ENCODE results near the gene NEXN.

DNA sequence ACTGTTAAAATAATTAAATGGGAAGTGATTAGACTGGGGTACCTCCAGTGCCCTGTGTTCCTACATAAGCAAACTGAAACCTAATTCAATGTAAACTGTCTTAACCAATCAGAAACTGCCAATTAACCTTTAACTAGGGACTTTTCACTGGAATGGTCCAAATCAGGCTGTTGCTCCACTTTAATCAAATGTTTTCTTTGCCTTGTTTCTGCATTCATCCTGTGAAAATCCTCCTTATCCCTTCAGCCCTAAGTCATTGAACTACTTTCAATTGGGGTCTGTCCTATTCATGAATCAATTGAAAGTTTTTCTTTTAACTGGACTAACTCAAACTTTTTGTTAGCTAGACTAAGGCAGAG, 95.6 kb downstream of the NEXN start:
- TF ChIP-seq, protein P1, sequence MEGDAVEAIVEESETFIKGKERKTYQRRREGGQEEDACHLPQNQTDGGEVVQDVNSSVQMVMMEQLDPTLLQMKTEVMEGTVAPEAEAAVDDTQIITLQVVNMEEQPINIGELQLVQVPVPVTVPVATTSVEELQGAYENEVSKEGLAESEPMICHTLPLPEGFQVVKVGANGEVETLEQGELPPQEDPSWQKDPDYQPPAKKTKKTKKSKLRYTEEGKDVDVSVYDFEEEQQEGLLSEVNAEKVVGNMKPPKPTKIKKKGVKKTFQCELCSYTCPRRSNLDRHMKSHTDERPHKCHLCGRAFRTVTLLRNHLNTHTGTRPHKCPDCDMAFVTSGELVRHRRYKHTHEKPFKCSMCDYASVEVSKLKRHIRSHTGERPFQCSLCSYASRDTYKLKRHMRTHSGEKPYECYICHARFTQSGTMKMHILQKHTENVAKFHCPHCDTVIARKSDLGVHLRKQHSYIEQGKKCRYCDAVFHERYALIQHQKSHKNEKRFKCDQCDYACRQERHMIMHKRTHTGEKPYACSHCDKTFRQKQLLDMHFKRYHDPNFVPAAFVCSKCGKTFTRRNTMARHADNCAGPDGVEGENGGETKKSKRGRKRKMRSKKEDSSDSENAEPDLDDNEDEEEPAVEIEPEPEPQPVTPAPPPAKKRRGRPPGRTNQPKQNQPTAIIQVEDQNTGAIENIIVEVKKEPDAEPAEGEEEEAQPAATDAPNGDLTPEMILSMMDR (IDR thresholded peaks at IDR 0.05; ENCODE audit: insufficient read depth, low read length): no peak
- TF ChIP-seq, protein P2, sequence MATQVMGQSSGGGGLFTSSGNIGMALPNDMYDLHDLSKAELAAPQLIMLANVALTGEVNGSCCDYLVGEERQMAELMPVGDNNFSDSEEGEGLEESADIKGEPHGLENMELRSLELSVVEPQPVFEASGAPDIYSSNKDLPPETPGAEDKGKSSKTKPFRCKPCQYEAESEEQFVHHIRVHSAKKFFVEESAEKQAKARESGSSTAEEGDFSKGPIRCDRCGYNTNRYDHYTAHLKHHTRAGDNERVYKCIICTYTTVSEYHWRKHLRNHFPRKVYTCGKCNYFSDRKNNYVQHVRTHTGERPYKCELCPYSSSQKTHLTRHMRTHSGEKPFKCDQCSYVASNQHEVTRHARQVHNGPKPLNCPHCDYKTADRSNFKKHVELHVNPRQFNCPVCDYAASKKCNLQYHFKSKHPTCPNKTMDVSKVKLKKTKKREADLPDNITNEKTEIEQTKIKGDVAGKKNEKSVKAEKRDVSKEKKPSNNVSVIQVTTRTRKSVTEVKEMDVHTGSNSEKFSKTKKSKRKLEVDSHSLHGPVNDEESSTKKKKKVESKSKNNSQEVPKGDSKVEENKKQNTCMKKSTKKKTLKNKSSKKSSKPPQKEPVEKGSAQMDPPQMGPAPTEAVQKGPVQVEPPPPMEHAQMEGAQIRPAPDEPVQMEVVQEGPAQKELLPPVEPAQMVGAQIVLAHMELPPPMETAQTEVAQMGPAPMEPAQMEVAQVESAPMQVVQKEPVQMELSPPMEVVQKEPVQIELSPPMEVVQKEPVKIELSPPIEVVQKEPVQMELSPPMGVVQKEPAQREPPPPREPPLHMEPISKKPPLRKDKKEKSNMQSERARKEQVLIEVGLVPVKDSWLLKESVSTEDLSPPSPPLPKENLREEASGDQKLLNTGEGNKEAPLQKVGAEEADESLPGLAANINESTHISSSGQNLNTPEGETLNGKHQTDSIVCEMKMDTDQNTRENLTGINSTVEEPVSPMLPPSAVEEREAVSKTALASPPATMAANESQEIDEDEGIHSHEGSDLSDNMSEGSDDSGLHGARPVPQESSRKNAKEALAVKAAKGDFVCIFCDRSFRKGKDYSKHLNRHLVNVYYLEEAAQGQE (IDR thresholded peaks at IDR 0.05; ENCODE audit: insufficient replicate concordance, low read depth): no peak
- TF ChIP-seq GABPA (IDR thresholded peaks at IDR 0.05; ENCODE audit: low read depth) (no peak), POLR2AphosphoS5 (IDR thresholded peaks at IDR 0.05; ENCODE audit: low read depth) (no peak), SPI1 (IDR thresholded peaks at IDR 0.05; ENCODE audit: borderline replicate concordance, low read depth) (no peak)

Data from HL-60 (cell line).